GM21619 (cell line): ENCODE measurements around the gene TBRG1.

Experiments
- ATAC-seq: cut with Tn5 transposase; IDR thresholded peaks from one replicate; pipeline ENCODE4 v1.9.1; 2021; ENCODE audit not compliant: unreplicated experiment

Gene TBRG1

DNA sequence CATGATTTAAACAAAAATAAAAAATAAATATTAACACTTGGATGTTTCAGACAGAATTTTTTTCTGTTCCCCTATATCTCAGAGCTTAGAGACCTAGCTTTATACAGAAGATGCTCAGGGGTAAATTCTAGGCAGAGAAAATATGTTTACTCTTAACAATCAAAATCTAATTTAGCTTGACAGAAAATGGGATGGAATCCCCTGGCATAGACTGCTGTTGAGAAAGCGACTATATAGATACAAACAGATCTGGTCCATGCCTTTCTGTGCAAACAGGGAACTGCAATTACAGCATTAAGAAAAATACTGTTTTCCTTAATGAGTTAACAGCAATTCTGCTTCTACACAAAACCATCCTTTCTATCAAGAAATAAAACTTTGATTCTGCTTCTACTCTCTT, 36.3 kb downstream of the TBRG1 start:
- no peak for ATAC-seq

DNA sequence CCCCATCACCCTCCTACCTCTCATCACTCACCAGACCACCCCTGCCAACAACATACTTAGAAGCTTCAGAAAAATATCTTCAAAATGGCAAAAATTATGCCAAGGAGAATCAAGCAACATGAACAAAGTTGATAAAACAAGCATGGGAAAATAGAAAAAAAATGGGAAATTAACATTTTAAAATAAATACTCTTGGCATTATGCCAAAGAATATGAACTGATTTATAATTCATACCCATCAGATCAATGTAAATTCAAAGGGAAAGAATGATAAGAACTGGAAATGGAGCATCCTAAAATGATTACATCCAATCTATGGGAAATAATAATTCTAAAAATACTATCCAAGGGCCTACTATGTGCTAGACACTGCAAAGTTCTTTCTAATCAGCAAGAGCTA, 38.9 kb downstream of the TBRG1 start:
- no peak for ATAC-seq

DNA sequence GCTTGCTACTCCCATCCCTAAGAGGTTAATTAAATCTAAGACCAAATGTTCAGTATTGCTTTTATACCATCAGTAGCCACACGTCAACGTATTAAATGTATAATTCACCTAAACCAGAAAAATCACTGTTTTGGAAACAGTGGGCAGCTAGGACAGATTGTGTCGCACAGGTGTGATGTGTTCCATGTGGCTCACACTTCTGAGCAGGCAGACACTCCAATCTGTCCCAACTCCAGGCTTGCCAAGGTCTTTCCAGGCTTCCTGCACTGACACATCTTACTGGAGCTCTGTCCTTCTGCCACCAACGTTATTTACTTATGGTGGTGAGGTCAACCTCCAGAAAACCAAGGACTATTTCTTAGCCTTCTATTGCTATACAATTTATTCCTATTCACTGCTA, 39.4 kb downstream of the TBRG1 start:
- ATAC-seq = no peak

DNA sequence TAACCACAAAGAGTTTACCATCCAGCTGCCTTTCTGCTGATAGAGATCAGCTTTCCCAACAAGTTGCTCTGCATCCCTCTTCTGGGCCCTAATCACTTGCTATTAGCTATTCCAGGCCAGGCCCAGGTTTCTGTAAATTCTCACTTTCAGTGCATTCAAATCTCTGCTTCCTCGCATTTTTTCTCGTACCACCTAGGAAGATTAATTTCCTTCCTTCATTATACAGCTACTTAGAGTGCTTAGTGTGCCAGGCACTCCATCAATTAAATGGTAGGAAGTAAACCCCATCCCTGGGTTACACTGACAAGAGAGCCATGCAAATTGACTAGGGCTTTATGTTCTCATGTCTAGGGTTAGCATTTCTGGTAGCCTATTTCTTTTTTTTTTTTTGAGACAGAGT, 41.2 kb downstream of the TBRG1 start:
- no peak for ATAC-seq

DNA sequence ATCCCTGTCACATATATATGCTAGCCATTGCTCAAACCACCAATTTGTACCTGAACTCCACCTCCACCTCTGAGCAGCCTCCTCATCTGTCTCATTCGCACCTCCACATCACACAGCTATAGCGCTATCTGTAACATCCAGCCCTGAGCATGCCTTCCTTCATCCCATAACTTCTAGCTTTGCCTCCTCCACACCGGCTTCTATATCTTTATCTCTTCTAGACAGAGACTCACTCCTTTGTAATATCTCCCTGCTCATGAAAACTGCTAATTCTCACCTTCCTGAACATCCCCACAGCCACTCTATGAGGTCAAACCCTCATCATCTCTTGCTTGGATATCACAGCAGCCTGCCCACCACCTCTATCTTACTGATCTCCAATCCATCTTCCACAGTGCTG, 44.9 kb downstream of the TBRG1 start:
- ATAC-seq = no peak

DNA sequence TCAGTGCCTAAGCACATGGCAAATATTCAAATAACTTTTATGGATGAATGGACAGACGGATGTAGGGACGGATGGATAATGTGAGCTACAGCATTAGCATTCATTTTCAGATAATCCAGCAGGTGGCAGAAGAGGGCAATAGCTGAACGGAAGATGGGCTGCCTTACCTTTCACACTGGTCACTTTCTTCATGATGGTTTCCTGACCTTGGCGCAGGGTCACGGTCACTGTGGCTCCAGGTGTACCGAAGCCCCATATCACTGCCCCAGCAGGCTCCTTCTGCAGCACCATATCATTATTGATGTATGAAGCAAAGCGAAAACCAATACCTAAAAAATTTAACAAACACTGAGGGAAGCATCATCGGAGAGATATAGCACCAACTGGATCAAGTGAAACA, 46.5 kb downstream of the TBRG1 start:
- peak; percentile 30 for ATAC-seq

DNA sequence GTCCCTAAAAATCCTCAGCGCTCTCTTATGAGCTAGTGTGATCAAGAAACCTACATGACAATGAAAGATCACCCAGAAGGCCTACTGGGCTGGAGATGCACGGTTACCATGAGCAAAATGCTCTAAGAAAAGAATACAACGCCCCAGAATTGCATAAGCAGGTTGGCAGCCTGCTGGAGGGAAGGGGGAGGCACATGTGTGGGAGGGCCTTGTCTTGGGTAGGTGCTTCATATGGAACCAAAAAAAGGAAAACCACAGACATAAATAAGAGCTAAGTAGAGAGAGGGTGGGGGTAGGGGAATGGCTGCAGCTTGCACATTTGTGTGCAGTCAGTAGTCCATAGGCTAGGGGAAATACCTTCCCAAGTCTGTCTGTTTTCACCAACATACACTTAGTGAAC, 48.1 kb downstream of the TBRG1 start:
- ATAC-seq = no peak

DNA sequence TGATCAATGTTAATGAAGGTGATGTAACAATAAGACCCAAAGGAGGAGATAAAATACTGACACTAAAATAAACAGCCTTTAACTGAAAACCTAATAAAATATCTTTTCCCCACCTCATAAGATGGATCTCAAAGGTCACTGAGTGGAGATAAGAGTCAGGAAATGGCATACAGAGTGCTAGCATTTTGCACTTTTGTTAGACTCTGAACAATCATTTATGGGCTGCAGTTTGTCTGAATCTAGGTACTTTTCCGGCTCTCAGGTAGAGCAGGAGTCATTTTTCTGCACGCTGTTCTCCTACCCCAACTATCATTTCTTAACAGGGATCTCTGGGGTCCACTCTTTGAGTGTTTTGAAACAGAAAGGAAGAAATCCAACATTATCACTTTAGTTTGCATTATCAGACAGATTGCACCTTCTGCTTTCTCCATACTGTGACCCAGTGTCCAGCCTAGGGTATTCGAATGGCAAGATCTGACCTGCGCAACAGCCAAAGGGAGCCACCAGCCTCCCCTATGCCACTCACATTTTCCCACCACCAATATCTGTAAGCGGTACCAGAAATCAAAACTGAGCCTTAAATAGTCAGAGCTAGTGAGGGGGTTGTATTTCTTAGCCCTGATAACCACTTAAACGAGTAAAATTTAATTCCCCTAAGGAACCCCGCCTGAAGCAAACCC, 50.0 kb downstream of the TBRG1 start:
- no peak for ATAC-seq

DNA sequence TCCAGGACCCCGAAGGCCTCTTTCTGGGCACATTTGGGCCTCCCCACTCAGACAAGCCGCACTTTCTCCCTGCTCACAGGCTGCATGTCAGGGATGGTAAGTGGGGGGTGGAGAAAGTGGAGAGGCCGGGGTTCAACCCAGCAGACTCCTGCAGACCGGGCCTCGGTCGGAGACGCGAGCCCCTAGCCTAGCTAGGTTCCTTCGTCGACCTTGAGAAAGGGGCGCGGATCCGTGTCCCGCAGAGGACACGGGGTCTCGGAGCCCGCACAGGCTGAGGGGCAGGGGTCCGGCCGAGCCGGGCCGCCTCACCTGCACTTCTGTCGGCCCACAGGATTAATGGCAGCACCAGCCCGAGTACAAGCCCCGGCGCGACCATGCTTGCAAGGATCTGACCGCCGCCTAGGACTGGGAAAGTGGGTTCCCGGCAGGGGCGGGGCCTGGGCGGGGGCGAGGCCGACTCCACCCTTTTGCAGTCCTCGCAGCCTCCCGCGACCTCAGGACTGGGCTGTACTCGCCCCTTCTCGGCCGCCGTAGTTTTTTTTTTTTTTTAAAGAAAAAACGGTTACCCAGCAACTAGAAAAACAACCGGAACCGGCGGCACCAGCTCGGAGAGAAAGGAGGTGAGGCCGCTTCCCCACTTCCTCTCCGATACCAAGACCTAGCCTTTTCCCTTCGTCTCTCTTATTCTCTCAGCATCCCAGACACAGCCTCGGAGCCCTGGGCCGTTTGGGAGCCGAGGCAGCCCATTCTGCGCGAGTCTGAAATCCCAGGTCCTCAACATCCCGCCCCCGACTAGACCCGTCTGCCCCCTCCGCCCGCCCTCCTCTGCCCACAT, 50.9 kb downstream of the TBRG1 start, which contains the start of the genes SIAE and SPA17:
Gene SIAE (minus strand): TSS at position 407 of the 835 bp plus-strand sequence. CDS start 31 bp downstream, at position 376.
Gene SPA17 (plus strand): TSS at position 572 of the 835 bp plus-strand sequence. CDS start 1,361 bp downstream, outside the sequence.
- ATAC-seq = peak; percentile 87

DNA sequence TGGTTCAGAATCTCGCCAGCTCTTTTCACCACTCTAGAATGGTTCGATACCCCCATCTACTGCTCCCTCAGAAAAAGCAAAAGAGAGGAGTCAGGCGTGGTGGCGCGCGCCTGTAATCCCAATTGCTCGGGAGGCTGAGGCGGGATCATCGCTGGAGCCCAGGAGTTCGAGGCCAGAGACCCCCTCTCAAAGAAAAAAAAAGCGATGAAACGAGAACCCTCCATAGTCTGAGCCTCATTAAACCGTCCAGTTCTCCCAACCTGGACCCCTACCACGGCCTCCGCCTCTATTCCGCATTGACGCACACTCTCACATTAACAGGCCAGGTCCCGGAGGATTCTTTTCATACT, 51.5 kb downstream of the TBRG1 start:
- no peak for ATAC-seq

DNA sequence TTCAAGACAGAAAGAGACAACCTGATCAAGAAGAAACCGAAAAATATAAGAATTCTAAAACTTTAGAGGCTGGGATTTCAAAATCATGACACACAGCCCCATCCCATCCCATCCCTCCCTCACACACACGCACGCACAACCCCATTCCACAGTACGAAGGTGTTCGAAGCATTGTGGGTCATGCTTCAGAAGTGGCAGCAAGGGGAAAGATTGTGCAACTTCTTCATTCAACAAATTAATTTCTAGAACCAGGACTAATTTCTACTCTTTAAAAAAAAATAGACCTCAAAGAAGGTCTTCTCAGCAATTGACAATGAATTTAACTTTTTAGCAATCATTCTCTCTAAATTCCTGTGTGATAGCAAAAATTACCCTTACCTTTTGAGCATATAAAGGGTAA, 51.9 kb downstream of the TBRG1 start:
- ATAC-seq = no peak

DNA sequence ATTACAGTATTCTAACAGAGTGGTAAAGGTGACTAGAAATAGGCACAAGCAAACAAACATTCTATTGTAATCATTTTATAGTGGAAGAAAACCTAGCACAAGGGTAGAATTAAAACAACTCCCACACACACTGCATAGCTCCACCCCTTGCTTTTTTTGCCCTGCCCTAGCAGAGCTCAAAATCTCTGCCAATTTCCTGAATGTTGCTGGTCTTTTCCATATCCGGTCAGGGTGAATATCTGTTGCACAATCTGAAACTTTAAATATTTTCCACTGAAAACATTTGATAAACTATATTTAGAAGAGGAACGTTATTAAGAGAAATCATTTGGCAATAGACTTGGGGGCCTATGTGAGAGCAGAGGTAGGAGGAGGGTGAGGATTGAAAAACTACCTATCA, 53.7 kb downstream of the TBRG1 start:
- no peak for ATAC-seq

DNA sequence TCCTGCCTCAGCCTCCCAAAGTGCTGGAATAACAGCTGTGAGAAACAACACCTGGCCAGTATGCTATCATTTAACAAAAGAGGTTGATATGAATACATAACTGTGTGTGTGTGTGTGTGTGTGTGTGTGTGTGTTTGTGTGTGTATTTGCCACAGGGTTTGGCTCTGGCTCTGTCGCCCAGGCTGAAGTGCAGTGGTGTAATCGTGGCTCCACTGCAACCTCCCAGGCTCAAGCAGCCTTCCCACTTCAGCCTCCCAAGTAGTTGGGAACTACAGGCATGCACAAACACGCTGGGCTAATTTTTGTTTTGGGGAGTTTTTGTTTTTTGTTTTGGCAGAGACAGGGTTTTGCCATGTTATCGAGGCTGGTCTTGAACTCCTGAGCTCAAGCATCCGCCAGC, 55.8 kb downstream of the TBRG1 start:
- ATAC-seq = no peak

DNA sequence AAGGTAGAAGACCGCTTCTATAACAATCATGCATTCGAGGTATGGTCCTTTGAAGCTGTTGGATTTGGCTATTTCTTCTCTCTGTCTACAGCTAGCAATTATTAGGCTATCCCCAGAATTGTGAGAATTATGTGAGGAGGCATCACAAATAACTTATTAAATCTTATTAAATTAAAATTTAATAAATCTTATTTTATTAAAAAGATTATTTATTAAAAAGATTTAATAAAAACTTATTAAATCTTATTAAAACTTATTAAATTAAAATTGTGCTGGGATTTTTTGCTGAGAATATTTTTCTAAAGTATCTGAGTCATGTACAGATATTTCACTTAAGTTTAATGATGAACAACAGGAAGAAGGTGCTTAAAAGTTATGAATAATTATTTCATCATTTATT, 58.8 kb downstream of the TBRG1 start:
- ATAC-seq = no peak

DNA sequence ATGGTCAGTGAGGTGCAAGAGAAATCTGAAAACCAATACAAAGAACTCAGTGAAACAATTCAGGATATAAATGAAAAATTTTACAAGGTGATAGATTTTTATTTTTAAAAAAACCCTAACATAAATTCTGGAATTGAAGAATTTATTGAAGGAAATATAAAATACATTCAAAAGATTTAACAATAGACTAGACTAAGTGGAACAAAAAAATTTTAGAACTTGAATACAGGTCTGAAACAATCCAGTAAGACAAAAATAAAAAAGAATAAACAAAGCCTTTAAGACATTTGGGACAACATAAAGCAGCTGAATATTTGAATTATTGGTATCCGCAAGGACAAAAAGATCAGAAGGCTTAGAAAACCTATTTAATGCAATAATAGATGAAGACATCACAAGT, 59.8 kb downstream of the TBRG1 start:
- ATAC-seq = no peak
